GM12801 (cell line): ENCODE results near the gene AGK.

Source experiments
- CTCF ChIP-seq: IDR thresholded peaks from one replicate; pipeline ENCODE4 v1.5.1; 2011; ENCODE audit warnings: control low read depth; ENCODE audit not compliant: insufficient read length; ENCODE audit errors: extremely low read depth

AGK gene

GRCh38 chr7:141652691-141653090 lies 101.5 kb downstream of the AGK start:
- no peak for TF ChIP-seq CTCF

GRCh38 chr7:141654551-141654950 lies 103.3 kb downstream of the AGK start:
- TF ChIP-seq CTCF: no peak

GRCh38 chr7:141659501-141659900 lies 108.3 kb downstream of the AGK start:
- TF ChIP-seq CTCF: no peak

- TF ChIP-seq CTCF: no peak
Observed at GRCh38 chr7:141660259-141660658, 109.0 kb downstream of the AGK start.

GRCh38 chr7:141663081-141663849 lies 112.1 kb downstream of the AGK start:
- TF ChIP-seq CTCF: no peak

- no peak for TF ChIP-seq CTCF
Observed at GRCh38 chr7:141664450-141664849, 113.2 kb downstream of the AGK start.

- TF ChIP-seq CTCF: no peak
Observed at GRCh38 chr7:141665208-141666035, 114.2 kb downstream of the AGK start.
